Liver (tissue), 3 donors: ENCODE results near the gene DHX15.

Experiments
- ATF3 ChIP-seq: IDR thresholded peaks from 2 replicates; pipeline ENCODE4 v1.6.1; 2016; ENCODE audit warnings: antibody characterized with exemption
- CTCF ChIP-seq: fragments of 150-350 bp; IDR thresholded peaks from 2 replicates; pipeline ENCODE4 v1.5.1; 2017; ENCODE audit warnings: improper control_type of control experiment, low read depth, low read length; ENCODE audit not compliant: missing input control
- EGR1 ChIP-seq, 2 donors: IDR thresholded peaks; 2 replicates each; pipeline ENCODE4 v1.6.1; 2016 to 2018; ENCODE audit warnings: antibody characterized with exemption in 2 of 2, low read depth in 2 of 2
- GABPA ChIP-seq, 2 donors: IDR thresholded peaks in 1 of 2; conservative IDR thresholded peaks in 1 of 2; 2 replicates each; pipeline ENCODE4 v1.6.1; 2016; ENCODE audit warnings: antibody characterized with exemption in 2 of 2, mild to moderate bottlenecking in 1 of 2, moderate library complexity in 1 of 2
- HNF4A ChIP-seq, 2 donors: conservative IDR thresholded peaks; 2 replicates each; pipeline ENCODE4 v1.6.1; 2016; ENCODE audit warnings: antibody characterized with exemption in 2 of 2, mild to moderate bottlenecking in 2 of 2
- JUND ChIP-seq, 2 donors: IDR thresholded peaks; 2 replicates each; pipeline ENCODE4 v1.6.1; 2016; ENCODE audit warnings: antibody characterized with exemption in 2 of 2
- RAD21 ChIP-seq, 2 donors: IDR thresholded peaks; 2 replicates each; pipeline ENCODE4 v1.6.1; 2016; ENCODE audit warnings: antibody characterized with exemption in 2 of 2, mild to moderate bottlenecking in 2 of 2
- RXRA ChIP-seq, 2 donors: IDR thresholded peaks; 2 replicates each; pipeline ENCODE4 v1.6.1; 2017 to 2018; ENCODE audit warnings: antibody characterized with exemption in 2 of 2, mild to moderate bottlenecking in 1 of 2
- SP1 ChIP-seq: IDR thresholded peaks from 2 replicates; pipeline ENCODE4 v1.6.1; 2018; ENCODE audit warnings: antibody characterized with exemption, mild to moderate bottlenecking
- TAF1 ChIP-seq: conservative IDR thresholded peaks from 2 replicates; pipeline ENCODE4 v1.6.1; 2016; ENCODE audit warnings: antibody characterized with exemption, mild to moderate bottlenecking
- YY1 ChIP-seq: IDR thresholded peaks from 2 replicates; pipeline ENCODE4 v1.6.1; 2016; ENCODE audit warnings: antibody characterized with exemption, mild to moderate bottlenecking
- ZBTB33 ChIP-seq: IDR thresholded peaks from 2 replicates; pipeline ENCODE4 v1.6.1; 2016; ENCODE audit warnings: antibody characterized with exemption
- TF ChIP-seq, protein P1 (sequence below): IDR thresholded peaks from 2 replicates; pipeline ENCODE4 v1.6.1; 2016; ENCODE audit warnings: antibody characterized with exemption, mild to moderate bottlenecking
- TF ChIP-seq, protein P2 (sequence below): IDR thresholded peaks from 2 replicates; pipeline ENCODE4 v1.6.1; 2016; ENCODE audit warnings: antibody characterized with exemption
- donor health status: healthy.
- donor health status: healthy.

- TF ChIP-seq, protein P1, sequence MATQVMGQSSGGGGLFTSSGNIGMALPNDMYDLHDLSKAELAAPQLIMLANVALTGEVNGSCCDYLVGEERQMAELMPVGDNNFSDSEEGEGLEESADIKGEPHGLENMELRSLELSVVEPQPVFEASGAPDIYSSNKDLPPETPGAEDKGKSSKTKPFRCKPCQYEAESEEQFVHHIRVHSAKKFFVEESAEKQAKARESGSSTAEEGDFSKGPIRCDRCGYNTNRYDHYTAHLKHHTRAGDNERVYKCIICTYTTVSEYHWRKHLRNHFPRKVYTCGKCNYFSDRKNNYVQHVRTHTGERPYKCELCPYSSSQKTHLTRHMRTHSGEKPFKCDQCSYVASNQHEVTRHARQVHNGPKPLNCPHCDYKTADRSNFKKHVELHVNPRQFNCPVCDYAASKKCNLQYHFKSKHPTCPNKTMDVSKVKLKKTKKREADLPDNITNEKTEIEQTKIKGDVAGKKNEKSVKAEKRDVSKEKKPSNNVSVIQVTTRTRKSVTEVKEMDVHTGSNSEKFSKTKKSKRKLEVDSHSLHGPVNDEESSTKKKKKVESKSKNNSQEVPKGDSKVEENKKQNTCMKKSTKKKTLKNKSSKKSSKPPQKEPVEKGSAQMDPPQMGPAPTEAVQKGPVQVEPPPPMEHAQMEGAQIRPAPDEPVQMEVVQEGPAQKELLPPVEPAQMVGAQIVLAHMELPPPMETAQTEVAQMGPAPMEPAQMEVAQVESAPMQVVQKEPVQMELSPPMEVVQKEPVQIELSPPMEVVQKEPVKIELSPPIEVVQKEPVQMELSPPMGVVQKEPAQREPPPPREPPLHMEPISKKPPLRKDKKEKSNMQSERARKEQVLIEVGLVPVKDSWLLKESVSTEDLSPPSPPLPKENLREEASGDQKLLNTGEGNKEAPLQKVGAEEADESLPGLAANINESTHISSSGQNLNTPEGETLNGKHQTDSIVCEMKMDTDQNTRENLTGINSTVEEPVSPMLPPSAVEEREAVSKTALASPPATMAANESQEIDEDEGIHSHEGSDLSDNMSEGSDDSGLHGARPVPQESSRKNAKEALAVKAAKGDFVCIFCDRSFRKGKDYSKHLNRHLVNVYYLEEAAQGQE, result no peak
- TF ChIP-seq CTCF (no peak), JUND (IDR thresholded peaks at IDR 0.05) (no peak), ZBTB33 (no peak), YY1 (no peak), ATF3 (no peak), RAD21 (IDR thresholded peaks at IDR 0.05) (no peak), EGR1 (IDR thresholded peaks at IDR 0.05; ENCODE audit: low read depth in 2 of 2) (no peak), HNF4A (conservative IDR thresholded peaks at IDR 0.05) (no peak), GABPA (IDR thresholded peaks at IDR 0.05 in 1 of 2, conservative IDR thresholded peaks at IDR 0.05 in 1 of 2) (no peak), SP1 (no peak), RXRA (IDR thresholded peaks at IDR 0.05) (no peak), TAF1 (no peak)
- TF ChIP-seq, protein P2, sequence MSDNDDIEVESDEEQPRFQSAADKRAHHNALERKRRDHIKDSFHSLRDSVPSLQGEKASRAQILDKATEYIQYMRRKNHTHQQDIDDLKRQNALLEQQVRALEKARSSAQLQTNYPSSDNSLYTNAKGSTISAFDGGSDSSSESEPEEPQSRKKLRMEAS, result no peak
Observed at GRCh38 chr4:24508541-24508940, 75.8 kb downstream of the DHX15 start.
